C4-2B (cell line): ENCODE measurements around the gene MCMBP.

ENCODE experiments used
- CTCF ChIP-seq: fragments of 450-650 bp; conservative IDR thresholded peaks from 2 replicates; pipeline ENCODE4 v1.5.1; 2017; ENCODE audit warnings: mild to moderate bottlenecking
- ZFX ChIP-seq: fragments of 450-650 bp; IDR thresholded peaks from 2 replicates; pipeline ENCODE4 v1.6.1; 2017

GRCh38 chr10:119783665-119784027 is 89.0 kb downstream of the MCMBP start:
- no peak for TF ChIP-seq CTCF
- no peak for TF ChIP-seq ZFX
